Pancreas (tissue), 10 donors: Measurements from ENCODE around the gene PYGM. TPM values are rescaled to one million over a fixed set of nuclear protein-coding genes. Genes with fewer than 3 reads are reported as not detected.
A peak's percentile ranks its signal among the peaks of the same experiment; 100 is the strongest.

Experiments
- ATAC-seq, 4 donors: fragments of 200-7000 bp; cut with Tn5 transposase; one replicate each; pipeline versions ENCODE4 v1.8.0 to v1.9.1; 2020; ENCODE audit warnings: mild to moderate bottlenecking in 4 of 4, moderate library complexity in 4 of 4
- DNase-seq, 6 donors: peaks; one replicate each; pipeline ENCODE4 v3.0.0-alpha.2; 2020
- FAIRE-seq: peaks from 2 replicates; lab custom pipeline; 2012; peaks lifted over from hg19 to GRCh38; lab: Jason Lieb, UNC
- H3K27ac ChIP-seq, 4 donors: fragments of 200-600 bp; sonication (generic); 1 replicate in 3 of 4; 2 replicates in 1 of 4; pipeline versions ENCODE4 v1.5.0 to v1.8.0; 2020
- H3K27me3 ChIP-seq, 4 donors: fragments of 200-600 bp; one replicate each; pipeline ENCODE4 v1.8.0; 2021
- H3K36me3 ChIP-seq, 3 donors: fragments of 200-600 bp; sonication (generic) in 1 of 3; one replicate each; pipeline versions ENCODE4 v1.5.0 to v1.8.0; 2020 to 2021
- H3K4me1 ChIP-seq, 3 donors: fragments of 200-600 bp; one replicate each; pipeline ENCODE4 v1.8.0; 2021
- H3K4me3 ChIP-seq, 4 donors: fragments of 200-600 bp; sonication (generic) in 2 of 4; one replicate each; pipeline versions ENCODE4 v1.5.0 to v1.8.0; 2020 to 2021
- H3K9me3 ChIP-seq, 4 donors: fragments of 200-600 bp; one replicate each; pipeline ENCODE4 v1.8.0; 2021
- WGBS, 2 donors: extraction: QIAGEN DNeasy Blood & Tissue Kit; methylation state at CpG; one replicate each; pipeline ENCODE4 v1.1.7; 2013; 5-methylcytosine and 5-hydroxymethylcytosine counted together
- intact Hi-C, 3 donors: fragments of 100-400 bp; cut with DNase I; formaldehyde crosslinking; loops; one replicate each; pipeline versions ENCODE4 v1.11.1 to v1.14.2; 2022
- polyA plus RNA-seq, 2 donors: library from polyadenylated mRNA; stranded (reverse); fragments of 200-250 nt; gene quantifications; one replicate each; pipeline ENCODE4 v1.2.3, GENCODE V29; 2013
- total RNA-seq, 6 donors: library from RNA; stranded (reverse); fragmentation: NEBNext Ultra II Directional in 4 of 6; extraction: Animal tissue kit (Norgen Biotek cat#: 25700) in 4 of 6; gene quantifications; one replicate each; pipeline versions ENCODE4 v1.2.1 to v1.2.4, GENCODE V29; 2021 to 2023
- TF ChIP-seq, protein P1 (sequence below), 4 donors: fragments of 200-600 bp; sonication (generic) in 3 of 4; IDR thresholded peaks; one replicate each; pipeline versions ENCODE4 v1.5.0 to v1.8.0; 2021; ENCODE audit warnings: antibody characterized with exemption in 4 of 4
- donor health status: healthy with polysubstance abuse.
- donor health status: DM: no; HTN: no; CAD: no; lungs with moderate emphysema.
- donor health status: DM: no; HTN: no; CAD: no.
- donor health status: control.
- donor health status: control.
- donor health status: Bipolar disorder and iron deficiency.
- donor health status: DM: yes; HTN: yes; CAD: no.
- donor health status: DM: no; HTN: no; CAD: no.
- donor health status: DM: no; HTN: no; CAD: no.
- donor health status: DM: yes; HTN: yes; CAD: no.

Gene PYGM
- total and polyA plus RNA-seq, 8 donors: 0.19 to 1.3 (median 0.47) TPM

- H3K27ac ChIP-seq: no peak overlapping the region
- H3K4me3 ChIP-seq: no peak overlapping the region
- no peak for ATAC-seq
- no peaks in the 10 kb centered on the region for H3K4me1 ChIP-seq
- TF ChIP-seq, protein P1, sequence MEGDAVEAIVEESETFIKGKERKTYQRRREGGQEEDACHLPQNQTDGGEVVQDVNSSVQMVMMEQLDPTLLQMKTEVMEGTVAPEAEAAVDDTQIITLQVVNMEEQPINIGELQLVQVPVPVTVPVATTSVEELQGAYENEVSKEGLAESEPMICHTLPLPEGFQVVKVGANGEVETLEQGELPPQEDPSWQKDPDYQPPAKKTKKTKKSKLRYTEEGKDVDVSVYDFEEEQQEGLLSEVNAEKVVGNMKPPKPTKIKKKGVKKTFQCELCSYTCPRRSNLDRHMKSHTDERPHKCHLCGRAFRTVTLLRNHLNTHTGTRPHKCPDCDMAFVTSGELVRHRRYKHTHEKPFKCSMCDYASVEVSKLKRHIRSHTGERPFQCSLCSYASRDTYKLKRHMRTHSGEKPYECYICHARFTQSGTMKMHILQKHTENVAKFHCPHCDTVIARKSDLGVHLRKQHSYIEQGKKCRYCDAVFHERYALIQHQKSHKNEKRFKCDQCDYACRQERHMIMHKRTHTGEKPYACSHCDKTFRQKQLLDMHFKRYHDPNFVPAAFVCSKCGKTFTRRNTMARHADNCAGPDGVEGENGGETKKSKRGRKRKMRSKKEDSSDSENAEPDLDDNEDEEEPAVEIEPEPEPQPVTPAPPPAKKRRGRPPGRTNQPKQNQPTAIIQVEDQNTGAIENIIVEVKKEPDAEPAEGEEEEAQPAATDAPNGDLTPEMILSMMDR (IDR thresholded peaks at IDR 0.05): no peak
- H3K27me3 ChIP-seq: peaks cover 0 to 27% (median 4%) of the 10 kb centered on the region in 4 donors
- WGBS, 2 donors: 15 to 17% methylated on average over 5 of the region's 5 CpGs
- DNase-seq: no peak
- no peaks in the 10 kb centered on the region for H3K9me3 ChIP-seq
- no peak for FAIRE-seq
- intact Hi-C loops: no loop called here
- no peaks in the 10 kb centered on the region for H3K36me3 ChIP-seq
These were observed 44.7 kb downstream of the PYGM start for GRCh38 chr11:64715110-64715509.

DNA sequence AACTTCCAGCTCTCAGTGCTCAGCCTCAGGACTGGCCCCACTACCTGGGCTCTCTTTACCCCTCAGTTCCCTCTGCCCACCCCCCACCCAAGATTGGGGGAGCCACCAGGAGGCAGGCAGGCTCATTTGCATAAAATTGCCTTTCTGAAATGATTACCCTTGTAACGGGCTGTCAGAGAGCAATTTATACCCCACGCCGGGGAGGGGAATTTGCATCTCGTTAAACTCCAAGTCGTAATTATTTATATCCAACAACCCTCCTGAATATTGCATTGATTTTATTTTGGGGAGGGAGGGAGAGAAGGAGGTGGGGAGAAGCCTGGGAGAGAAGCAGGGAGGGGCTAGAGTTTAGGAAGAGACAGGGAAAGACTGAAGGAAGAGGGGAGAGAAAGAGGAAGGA is 45.1 kb downstream of the PYGM start:
- intact Hi-C loops: no loop called here
- TF ChIP-seq, protein P1 (IDR thresholded peaks at IDR 0.05): no peak
- ATAC-seq: no peak
- H3K27ac ChIP-seq: no peak overlapping the region
- H3K9me3 ChIP-seq: no peaks in the 10 kb centered on the region
- H3K27me3 ChIP-seq: peaks cover 0 to 28% (median 5%) of the 10 kb centered on the region in 4 donors
- WGBS, 2 donors: 39 to 55% methylated on average over 5 of the region's 5 CpGs
- DNase-seq: no peak
- H3K36me3 ChIP-seq: no peaks in the 10 kb centered on the region
- no peaks in the 10 kb centered on the region for H3K4me1 ChIP-seq
- H3K4me3 ChIP-seq: no peak overlapping the region
- no peak for FAIRE-seq

DNA sequence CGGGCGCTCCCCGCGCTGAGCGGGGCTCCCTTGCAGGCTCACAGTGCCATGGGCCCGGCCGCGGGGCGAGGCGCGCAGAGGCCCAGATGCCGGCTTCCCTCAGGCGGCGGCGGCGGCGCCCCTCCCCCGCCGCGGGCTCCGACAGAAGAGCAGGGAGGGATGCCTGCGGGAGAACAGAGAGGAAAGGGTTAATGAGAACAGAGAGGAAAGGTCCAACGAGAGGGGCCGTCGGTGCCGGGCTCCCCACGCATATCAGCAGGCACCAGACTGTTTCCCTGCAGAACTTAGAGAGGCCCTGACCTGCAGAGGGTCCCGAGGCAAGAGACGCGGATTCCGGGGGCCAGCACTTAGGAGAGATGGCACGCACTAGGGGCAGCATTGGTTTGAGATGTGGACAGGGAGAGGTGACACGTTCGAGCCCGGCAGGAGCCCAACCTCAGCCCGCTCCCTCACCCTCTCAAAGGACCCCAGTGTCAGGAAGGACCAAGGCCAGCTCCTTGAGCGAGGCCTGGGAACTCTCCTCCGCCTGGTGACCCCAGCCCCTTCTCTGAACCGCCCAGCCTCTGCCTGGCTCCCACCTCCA is 45.9 kb downstream of the PYGM start:
- Histone ChIP-seq H3K36me3 (no peaks in the 10 kb centered on the region), H3K4me1 (no peaks in the 10 kb centered on the region), H3K4me3 (no peak overlapping the region), H3K27ac (no peak overlapping the region), H3K9me3 (no peaks in the 10 kb centered on the region), H3K27me3 (peaks cover 0 to 32% (median 5%) of the 10 kb centered on the region in 4 donors)
- TF ChIP-seq, protein P1 (IDR thresholded peaks at IDR 0.05): no peak
- WGBS, 2 donors: 10% methylated on average over 23 to 39 of the region's 39 CpGs
- ATAC-seq (no peak), DNase-seq (no peak), FAIRE-seq (no peak)
- intact Hi-C loops: no loop called here

DNA sequence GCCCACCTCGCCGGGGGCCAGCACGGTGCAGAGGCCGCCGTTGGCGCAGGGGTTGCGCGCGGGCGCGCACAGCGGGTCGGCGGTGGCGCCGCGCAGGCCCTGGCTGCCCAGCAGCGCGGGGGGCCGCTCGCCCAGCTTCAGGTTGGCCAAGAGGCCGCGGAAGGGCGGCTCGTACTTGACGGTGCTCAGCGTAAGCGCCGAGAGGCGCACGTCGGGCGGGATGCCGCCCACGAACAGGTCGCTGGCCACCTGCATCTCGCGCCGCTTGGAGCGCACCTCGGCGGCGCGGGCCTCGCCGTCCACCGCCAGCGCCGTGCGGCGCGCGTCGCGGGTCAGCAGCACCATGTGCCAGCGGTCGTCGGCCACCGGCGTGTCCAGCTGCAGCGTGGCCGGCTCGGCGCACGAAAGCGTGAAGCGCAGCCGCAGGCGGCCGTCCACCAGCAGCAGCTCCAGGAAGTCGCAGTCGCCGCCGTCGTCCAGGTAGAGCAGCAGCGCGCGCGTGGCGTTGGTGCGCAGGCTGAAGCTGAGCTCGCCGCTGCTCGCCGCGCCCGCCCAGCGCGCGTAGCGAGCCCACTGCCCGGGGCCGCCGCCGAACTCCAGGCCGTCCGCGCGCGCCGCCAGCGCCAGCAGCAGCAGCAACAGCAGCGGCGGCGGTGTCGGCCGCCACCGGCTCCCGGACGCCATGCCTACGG is 46.6 kb downstream of the PYGM start:
- H3K27me3 ChIP-seq: peaks cover 0 to 33% (median 5%) of the 10 kb centered on the region in 4 donors
- intact Hi-C loops: no loop called here
- FAIRE-seq: no peak
- no peak overlapping the region for H3K27ac ChIP-seq
- H3K9me3 ChIP-seq: no peaks in the 10 kb centered on the region
- peak in 3 of 6 donors; percentile 28 to 82 (median 50) for DNase-seq
- no peaks in the 10 kb centered on the region for H3K36me3 ChIP-seq
- no peaks in the 10 kb centered on the region for H3K4me1 ChIP-seq
- TF ChIP-seq, protein P1 (IDR thresholded peaks at IDR 0.05): no peak
- no peak overlapping the region for H3K4me3 ChIP-seq
- 3% methylated on average over 38 to 111 of the region's 111 CpGs for WGBS, 2 donors
- peak; percentile 29 to 92 (median 80) for ATAC-seq
